HAP-1 (cell line): ENCODE measurements around the gene UPK3A.

Experiments used
- DNase-seq, 2 experiments: peaks; one replicate each; pipeline ENCODE4 v3.0.0-alpha.2; 2016 to 2020; ENCODE audit warnings: low spot score in 2 of 2
- H3K27me3 ChIP-seq: fragments of 250-450 bp; sonication (Bioruptor Pico); 2 replicates; pipeline ENCODE4 v1.5.1; 2020; ENCODE audit warnings: low read depth, mild to moderate bottlenecking, moderate library complexity
- H3K36me3 ChIP-seq: fragments of 250-450 bp; sonication (Bioruptor Pico); replicated peaks from 2 replicates; pipeline ENCODE4 v1.5.1; 2020; ENCODE audit warnings: mild to moderate bottlenecking
- H3K4me1 ChIP-seq: fragments of 250-450 bp; sonication (Bioruptor Pico); 2 replicates; pipeline ENCODE4 v1.5.1; 2020; ENCODE audit warnings: mild to moderate bottlenecking
- H3K4me3 ChIP-seq: fragments of 250-450 bp; sonication (Bioruptor Pico); 2 replicates; pipeline ENCODE4 v1.5.1; 2020; ENCODE audit warnings: mild to moderate bottlenecking, moderate library complexity
- H3K9me3 ChIP-seq: fragments of 250-450 bp; sonication (Bioruptor Pico); 2 replicates; pipeline ENCODE4 v1.5.1; 2020; ENCODE audit warnings: mild to moderate bottlenecking, moderate library complexity
- in situ Hi-C: fragments of 300-500 bp; cut with MboI; formaldehyde crosslinking; loops from 3 replicates; pipeline ENCODE4 v1.14.3; 2020; ENCODE audit warnings: low sequenced_read_pairs, inconsistent platforms, mixed read lengths

Gene UPK3A

GRCh38 chr22:45284705-45285262, at the start of gene UPK3A:
Gene UPK3A (plus strand): TSS chr22:45284949. CDS start chr22:45285014, 65 bp downstream.
- Histone ChIP-seq H3K36me3 (no peaks in the 10 kb centered on the region), H3K4me1 (no peaks in the 10 kb centered on the region), H3K9me3 (no peaks in the 10 kb centered on the region), H3K27me3 (peaks cover 6% of the 10 kb centered on the region; the same call in 1 of the 2 replicates), H3K4me3 (no peak within 1 kb of the TSS; the same call in 1 of the 2 replicates)
- in situ Hi-C loops, result no loop called here
- peak in 1 of 2 experiments; percentile 68 for DNase-seq

GRCh38 chr22:45235101-45235777, 49.5 kb upstream of the UPK3A start:
- peaks cover 8% of the 10 kb centered on the region; the same call in 1 of the 2 replicates for H3K4me1 ChIP-seq
- peaks cover 4% of the 10 kb centered on the region; the same call in 1 of the 2 replicates for H3K36me3 ChIP-seq

GRCh38 chr22:45235851-45236342, 48.9 kb upstream of the UPK3A start:
- in situ Hi-C loops, result no loop called here

More at GRCh38 chr22:45235101-45235777, 49.5 kb upstream of the UPK3A start:
- Histone ChIP-seq H3K9me3 (no peaks in the 10 kb centered on the region), H3K27me3 (no peaks in the 10 kb centered on the region), H3K4me3 (no peak overlapping the region)
- in situ Hi-C loops, result no loop called here
- DNase-seq, result no peak

GRCh38 chr22:45237065-45237990, 47.4 kb upstream of the UPK3A start:
- H3K36me3 ChIP-seq, result peaks cover 4% of the 10 kb centered on the region; the same call in 1 of the 2 replicates

More at GRCh38 chr22:45235851-45236342, 48.9 kb upstream of the UPK3A start:
- Histone ChIP-seq H3K9me3 (no peaks in the 10 kb centered on the region), H3K4me3 (no peak overlapping the region), H3K4me1 (peaks cover 8% of the 10 kb centered on the region; the same call in 1 of the 2 replicates), H3K27me3 (no peaks in the 10 kb centered on the region), H3K36me3 (peaks cover 4% of the 10 kb centered on the region; the same call in 1 of the 2 replicates)
- no peak for DNase-seq

GRCh38 chr22:45238076-45238956, 46.4 kb upstream of the UPK3A start:
- H3K4me3 ChIP-seq, result no peak overlapping the region
- H3K36me3 ChIP-seq, result peaks cover 4% of the 10 kb centered on the region; the same call in 1 of the 2 replicates
- DNase-seq, result no peak
- peaks cover 11% of the 10 kb centered on the region; the same call in 1 of the 2 replicates for H3K4me1 ChIP-seq
- H3K27me3 ChIP-seq, result no peaks in the 10 kb centered on the region
- H3K9me3 ChIP-seq, result no peaks in the 10 kb centered on the region
- in situ Hi-C loops, result no loop called here

More at GRCh38 chr22:45237065-45237990, 47.4 kb upstream of the UPK3A start:
- Histone ChIP-seq H3K27me3 (no peaks in the 10 kb centered on the region), H3K4me1 (peaks cover 11% of the 10 kb centered on the region; the same call in 1 of the 2 replicates), H3K4me3 (no peak overlapping the region), H3K9me3 (no peaks in the 10 kb centered on the region)
- DNase-seq, result no peak
- in situ Hi-C loops, result no loop called here

- Histone ChIP-seq H3K4me1 (peaks cover 11% of the 10 kb centered on the region; the same call in 1 of the 2 replicates), H3K4me3 (peak overlapping the region; percentile 64), H3K27me3 (no peaks in the 10 kb centered on the region), H3K9me3 (no peaks in the 10 kb centered on the region), H3K36me3 (peaks cover 4% of the 10 kb centered on the region; the same call in 1 of the 2 replicates)
- in situ Hi-C loops, result no loop called here
- DNase-seq, result peak; percentile 19 to 58
These were observed 45.6 kb upstream of the UPK3A start for GRCh38 chr22:45238957-45239680.

- Histone ChIP-seq H3K4me1 (peaks cover 11% of the 10 kb centered on the region; the same call in 1 of the 2 replicates), H3K4me3 (peak overlapping the region; percentile 64), H3K27me3 (no peaks in the 10 kb centered on the region), H3K36me3 (peaks cover 4% of the 10 kb centered on the region; the same call in 1 of the 2 replicates), H3K9me3 (no peaks in the 10 kb centered on the region)
- in situ Hi-C loops, result no loop called here
- no peak for DNase-seq
These were observed 45.1 kb upstream of the UPK3A start for GRCh38 chr22:45239681-45240051.

GRCh38 chr22:45240104-45240809, 44.5 kb upstream of the UPK3A start:
- peak overlapping the region; percentile 64 for H3K4me3 ChIP-seq
- peak; percentile 7 to 46 for DNase-seq
- in situ Hi-C loops, result no loop called here

GRCh38 chr22:45240810-45241631, 43.7 kb upstream of the UPK3A start, which contains the start of gene KIAA0930:
Gene KIAA0930 (minus strand): TSS chr22:45240894. CDS start chr22:45240703, 191 bp downstream.
- in situ Hi-C loops, result no loop called here
- H3K4me3 ChIP-seq, result peak within 1 kb of the TSS; percentile 64
- H3K9me3 ChIP-seq, result no peaks in the 10 kb centered on the region
- peak; percentile 53 to 89 for DNase-seq
- H3K36me3 ChIP-seq, result peaks cover 4% of the 10 kb centered on the region; the same call in 1 of the 2 replicates
- no peaks in the 10 kb centered on the region for H3K27me3 ChIP-seq
- H3K4me1 ChIP-seq, result peaks cover 11% of the 10 kb centered on the region; the same call in 1 of the 2 replicates

More at GRCh38 chr22:45240104-45240809, 44.5 kb upstream of the UPK3A start:
- Histone ChIP-seq H3K4me1 (peaks cover 11% of the 10 kb centered on the region; the same call in 1 of the 2 replicates), H3K9me3 (no peaks in the 10 kb centered on the region), H3K27me3 (no peaks in the 10 kb centered on the region), H3K36me3 (peaks cover 4% of the 10 kb centered on the region; the same call in 1 of the 2 replicates)

- in situ Hi-C loops, result no loop called here
- DNase-seq, result no peak
These were observed 42.0 kb upstream of the UPK3A start for GRCh38 chr22:45242778-45243191.

GRCh38 chr22:45244916-45245315, 39.8 kb upstream of the UPK3A start:
- H3K36me3 ChIP-seq, result no peaks in the 10 kb centered on the region
- DNase-seq, result no peak
- H3K9me3 ChIP-seq, result no peaks in the 10 kb centered on the region
- no peaks in the 10 kb centered on the region for H3K27me3 ChIP-seq
- in situ Hi-C loops, result no loop called here
- no peak overlapping the region for H3K4me3 ChIP-seq
- H3K4me1 ChIP-seq, result peaks cover 3% of the 10 kb centered on the region; the same call in 1 of the 2 replicates

More at GRCh38 chr22:45242778-45243191, 42.0 kb upstream of the UPK3A start:
- Histone ChIP-seq H3K4me1 (peaks cover 11% of the 10 kb centered on the region; the same call in 1 of the 2 replicates), H3K27me3 (no peaks in the 10 kb centered on the region), H3K9me3 (no peaks in the 10 kb centered on the region), H3K4me3 (no peak overlapping the region), H3K36me3 (peaks cover 4% of the 10 kb centered on the region; the same call in 1 of the 2 replicates)
